GM18861 (cell line): ENCODE results near the gene COG5.
"Not testable (repeated sequence)": the region's sequence is repeated elsewhere in the genome, so short reads cannot be mapped to it uniquely, and the experiment has no call there.

Experiments
- ATAC-seq: cut with Tn5 transposase; IDR thresholded peaks from one replicate; pipeline ENCODE4 v1.9.1; 2021; ENCODE audit not compliant: unreplicated experiment

The COG5 gene

DNA sequence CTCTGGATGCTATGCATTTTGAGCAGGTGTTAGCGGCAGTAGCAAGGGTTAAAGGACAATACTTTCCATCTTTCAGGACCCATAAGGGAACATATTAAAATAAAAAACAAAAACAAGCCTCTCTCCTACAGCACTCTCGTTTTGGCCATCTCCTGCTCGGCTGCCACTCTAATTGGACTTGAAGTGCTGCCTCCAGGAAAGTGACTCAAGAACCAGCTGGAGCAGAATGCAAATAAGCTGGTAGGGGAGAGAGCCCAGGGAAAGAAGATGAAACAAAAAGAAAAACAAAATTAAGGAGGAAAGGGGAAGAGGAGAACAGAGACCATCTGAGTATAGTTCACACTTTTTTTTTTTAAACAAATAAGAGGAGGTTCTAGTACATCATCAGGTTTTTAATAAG, 329.3 kb downstream of the COG5 start:
- no peak for ATAC-seq

GRCh38 chr7:107233981-107234380, 329.7 kb downstream of the COG5 start:
- no peak for ATAC-seq

DNA sequence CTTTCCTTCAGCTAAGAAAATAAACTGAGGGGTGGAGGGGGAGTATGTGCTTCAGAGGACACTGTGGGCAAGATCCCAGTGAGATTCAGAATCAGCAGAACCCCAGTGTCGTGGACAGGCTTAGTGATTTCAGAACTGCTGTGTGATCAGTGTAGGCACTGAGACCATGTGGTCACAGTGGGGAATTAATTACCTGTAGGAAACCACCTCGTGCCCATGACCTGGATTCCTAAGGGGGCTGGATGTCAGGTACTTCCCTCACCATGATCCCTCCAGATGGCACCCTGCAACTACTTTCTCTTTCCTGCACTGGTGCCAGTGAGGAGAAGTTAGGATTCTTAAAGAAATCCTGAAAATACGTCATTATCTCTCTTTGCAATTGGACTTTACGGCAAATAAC, 330.5 kb downstream of the COG5 start:
- ATAC-seq: no peak

- ATAC-seq: no peak
Measured at GRCh38 chr7:107232568-107233090, 331.1 kb downstream of the COG5 start.

DNA sequence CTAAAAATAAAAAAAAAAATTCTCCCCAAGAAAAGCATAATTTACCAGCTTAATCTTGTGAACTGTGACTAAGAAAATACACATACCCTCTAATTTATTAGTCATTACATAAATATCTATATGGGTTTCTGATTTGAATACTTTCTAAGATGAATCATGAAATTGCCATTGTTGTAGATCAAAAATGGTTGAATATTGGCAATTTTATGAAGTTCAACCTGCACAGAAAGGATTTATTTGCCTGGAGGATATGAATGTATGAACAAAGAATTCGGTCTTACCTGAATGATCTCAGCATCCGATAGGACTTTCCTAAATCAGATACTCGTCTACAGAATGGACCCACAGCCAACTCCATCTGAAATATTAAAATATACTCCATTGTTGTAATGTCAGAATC, 333.4 kb downstream of the COG5 start:
- no peak for ATAC-seq

- ATAC-seq: no peak
Measured at GRCh38 chr7:107228291-107228690, 335.4 kb downstream of the COG5 start.

DNA sequence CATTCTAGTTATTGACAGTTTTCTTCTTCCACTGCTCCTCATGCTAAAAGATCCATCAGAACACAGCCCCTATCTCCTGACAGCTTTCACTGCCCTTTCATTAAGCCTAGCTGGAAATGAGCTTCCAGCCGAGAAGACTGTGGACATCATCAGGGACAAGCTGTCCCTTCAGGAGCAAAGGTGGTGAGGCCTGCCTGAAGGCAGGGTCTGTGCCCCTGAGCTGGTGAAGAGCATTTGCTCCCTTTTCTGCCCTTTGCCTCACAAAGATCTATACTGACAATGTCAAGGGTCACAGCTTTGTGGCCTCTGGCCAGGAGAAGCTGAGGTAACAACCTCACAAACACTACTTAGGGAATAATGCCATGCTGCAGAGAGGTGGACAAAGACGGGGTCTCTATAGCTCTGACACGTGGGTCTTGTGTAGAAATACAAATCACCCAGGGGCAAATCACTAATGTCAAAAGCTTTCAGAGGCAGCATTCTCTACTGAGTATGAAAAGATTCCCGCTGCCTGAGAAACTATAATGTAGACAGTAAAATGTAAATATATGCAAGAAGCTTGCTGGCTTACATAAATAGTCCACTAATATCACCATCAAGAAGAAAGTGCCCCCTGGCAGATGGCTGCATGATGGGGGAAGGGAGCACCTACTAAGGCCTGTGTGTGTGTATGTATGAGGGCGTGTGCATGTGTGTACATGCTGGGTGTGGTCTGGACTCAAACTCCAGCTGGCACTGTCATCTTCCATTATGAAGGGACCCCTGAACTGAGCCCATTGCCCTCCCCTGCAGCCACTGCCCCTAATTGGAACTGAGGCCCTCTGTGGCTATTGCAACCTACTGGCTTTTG, 339.1 kb downstream of the COG5 start:
- no peak for ATAC-seq

- ATAC-seq: not testable (repeated sequence)
Measured at GRCh38 chr7:107220806-107221205, 342.9 kb downstream of the COG5 start.

GRCh38 chr7:107220356-107220755, 343.4 kb downstream of the COG5 start:
- no peak for ATAC-seq

- ATAC-seq: no peak
Measured at GRCh38 chr7:107219563-107220244, 344.0 kb downstream of the COG5 start.

DNA sequence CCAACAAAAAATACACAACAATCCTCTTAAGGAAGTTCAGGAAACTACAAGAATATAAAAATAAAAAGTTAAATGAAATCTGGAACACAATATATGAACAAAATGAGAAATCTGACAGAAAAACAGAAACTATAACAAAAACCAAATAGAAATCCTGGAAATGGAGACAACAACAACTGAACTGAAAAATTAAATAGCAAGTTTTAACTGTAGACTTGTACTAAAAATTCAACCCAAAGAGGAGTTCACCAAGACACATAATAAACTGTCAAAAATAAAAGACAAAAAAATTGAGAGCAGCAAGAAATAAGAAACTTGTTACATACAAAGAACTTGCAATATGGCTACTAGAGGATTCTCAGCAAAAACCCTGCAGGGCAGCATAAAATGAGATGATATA, 349.8 kb downstream of the COG5 start:
- no peak for ATAC-seq

DNA sequence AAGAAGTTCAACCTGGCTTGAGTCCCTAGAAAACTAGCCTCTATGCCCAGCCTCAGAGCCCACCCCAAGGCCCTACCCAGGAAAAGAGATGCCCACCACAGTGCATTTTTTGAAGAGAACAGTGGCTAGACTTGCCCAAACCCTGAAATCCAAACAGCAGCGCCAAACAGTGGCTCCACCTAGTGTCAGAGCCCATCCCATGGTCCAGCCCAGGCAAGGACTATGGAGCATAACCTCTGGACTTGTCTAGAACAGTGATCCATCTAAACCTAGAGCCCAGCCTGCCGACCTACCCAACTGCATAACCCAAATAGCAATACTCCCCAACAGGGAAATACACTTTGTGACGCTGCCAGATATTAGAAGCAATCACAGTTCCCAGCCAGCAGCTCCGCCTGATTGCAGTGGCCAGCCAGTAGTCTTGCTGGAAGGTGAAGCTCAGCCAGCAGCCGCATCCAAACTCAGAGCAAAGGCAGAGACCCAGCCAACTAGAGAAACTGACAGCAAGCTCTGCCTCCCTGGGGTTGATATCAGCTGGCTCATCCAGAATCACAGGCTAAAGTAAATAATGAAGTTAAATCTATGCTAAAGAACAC, 350.4 kb downstream of the COG5 start:
- no peak for ATAC-seq

GRCh38 chr7:107212725-107213124, 351.0 kb downstream of the COG5 start:
- ATAC-seq: no peak

DNA sequence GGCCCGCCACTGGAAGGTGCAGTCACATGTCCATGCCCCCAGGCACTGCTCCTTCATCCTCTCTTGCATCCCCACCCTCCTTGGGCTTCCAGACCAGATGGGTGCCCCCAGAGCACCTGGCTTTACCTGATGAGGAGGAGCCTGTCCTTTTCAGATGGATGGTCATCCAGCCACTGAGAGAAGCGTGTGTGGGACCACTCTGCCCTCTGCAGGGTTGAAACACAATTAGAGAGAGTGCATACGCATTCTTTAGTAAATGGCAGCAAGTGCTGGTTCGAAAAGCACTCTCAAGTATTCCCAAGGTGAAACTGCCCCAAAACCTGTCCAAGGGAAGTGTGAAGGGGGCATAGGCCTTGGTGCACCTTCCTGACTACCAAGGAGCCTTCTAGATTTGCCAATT, 353.3 kb downstream of the COG5 start:
- no peak for ATAC-seq

DNA sequence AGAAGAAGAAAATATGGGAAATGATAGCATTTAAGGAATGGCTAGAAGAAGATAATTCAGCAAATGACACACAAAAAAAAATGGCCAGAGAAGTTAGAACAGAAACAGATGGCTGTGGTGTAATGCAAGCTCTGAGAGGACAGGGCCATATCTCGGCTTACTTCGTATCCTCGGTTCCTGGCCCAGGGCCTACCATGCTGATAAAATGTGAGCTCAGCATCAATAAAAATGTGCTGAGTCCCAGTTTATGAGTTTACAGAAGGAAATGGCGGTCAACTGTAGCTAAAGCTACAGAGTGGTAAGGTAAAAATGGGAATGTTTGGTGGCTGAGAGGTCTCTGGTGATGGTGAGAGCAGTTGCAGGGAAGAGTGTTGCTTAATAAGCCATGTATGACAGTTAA, 354.2 kb downstream of the COG5 start:
- ATAC-seq: no peak

- no peak for ATAC-seq
Measured at GRCh38 chr7:107208563-107208962, 355.2 kb downstream of the COG5 start.

DNA sequence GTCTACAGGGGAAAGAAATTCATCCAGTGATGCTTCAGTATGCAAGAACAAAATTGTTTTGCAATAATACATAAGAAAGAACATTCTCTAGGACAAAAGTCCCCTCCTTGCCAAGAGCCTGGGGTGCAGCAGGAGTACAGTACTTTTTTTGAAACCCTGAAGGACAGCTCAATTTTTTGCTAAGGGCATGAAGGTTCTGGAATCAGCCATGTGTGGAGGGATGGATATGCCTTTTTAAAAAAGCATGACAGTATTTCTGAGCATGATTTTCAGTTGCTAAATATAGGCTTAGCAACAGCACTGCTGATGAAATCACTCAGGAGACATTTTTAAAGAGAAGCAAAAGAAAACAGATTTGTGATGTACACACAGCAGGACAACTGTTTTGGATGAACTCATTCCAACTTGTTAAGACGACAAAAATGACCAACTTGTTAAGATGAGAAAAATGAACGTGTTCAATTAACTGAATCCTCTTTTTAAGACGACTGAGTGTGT, 355.6 kb downstream of the COG5 start:
- ATAC-seq: no peak

GRCh38 chr7:107207459-107207858, 356.3 kb downstream of the COG5 start:
- ATAC-seq: no peak

DNA sequence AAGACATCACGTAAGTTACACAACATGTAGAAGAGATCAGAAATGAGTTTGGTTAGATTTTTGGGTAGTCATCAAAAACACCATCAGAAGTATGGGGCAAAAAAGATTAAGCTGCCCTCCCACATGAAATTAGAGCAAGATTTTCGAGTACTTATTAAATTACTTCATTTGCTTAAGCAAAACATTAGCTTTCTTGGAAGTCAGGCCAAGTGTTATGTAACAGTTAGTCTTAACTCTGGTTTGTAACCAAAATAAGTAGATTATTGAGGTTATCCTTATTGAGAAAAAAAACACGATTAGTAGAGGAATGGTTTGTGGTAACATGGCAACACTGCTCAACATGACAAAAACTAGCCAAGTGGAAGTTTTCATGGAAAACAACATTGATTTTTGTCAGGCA, 357.0 kb downstream of the COG5 start:
- no peak for ATAC-seq

GRCh38 chr7:107206136-107206535, 357.6 kb downstream of the COG5 start:
- no peak for ATAC-seq

DNA sequence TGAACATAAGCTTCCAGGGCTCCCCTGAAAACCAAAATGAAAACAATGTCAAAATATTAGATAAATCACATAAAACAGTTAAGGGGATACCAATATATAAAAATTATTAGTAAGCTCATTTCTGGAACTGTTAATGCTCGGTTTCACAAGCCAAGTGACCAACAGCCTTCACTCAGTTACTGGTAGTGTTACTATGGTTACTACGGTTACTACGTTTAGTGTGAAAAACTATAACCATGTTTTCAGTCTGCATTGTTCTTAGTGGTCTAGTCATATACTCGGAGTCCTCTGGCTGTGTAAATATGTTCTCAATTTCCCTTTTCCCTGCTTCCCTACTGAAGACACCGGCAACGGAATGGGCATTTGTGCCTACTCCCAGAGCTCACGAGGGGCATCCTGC, 360.1 kb downstream of the COG5 start:
- ATAC-seq: no peak
